ENCODE results near the gene ZNF536.

- TF ChIP-seq CTCF (IDR thresholded peaks at IDR 0.05) (no peak), POLR2A (IDR thresholded peaks at IDR 0.05) (no peak)
Measured at GRCh38 chr19:30385174-30385573, 13.0 kb downstream of the ZNF536 start.
